ENCODE data around the gene REV3L.

Gene REV3L

DNA sequence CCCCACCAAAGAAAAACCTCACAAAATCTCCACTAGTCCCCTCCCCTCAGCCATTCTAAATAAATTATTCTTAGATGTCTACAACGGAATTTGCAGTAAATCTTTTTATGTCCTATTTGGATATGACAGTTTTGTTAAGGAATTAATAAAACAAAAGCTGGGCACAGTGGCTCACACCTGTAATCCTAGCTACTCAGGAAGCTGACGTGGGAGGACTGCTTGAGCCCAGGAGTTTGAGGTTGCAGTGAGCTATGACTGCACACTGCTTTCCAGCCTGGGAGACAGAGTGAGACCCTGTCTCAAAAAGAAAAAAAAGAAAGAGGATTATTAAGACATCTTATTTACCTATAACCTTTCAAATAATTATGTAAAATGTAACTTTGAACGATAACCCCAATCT is 230.3 kb downstream of the REV3L start:
- H3K4me3 ChIP-seq (ENCODE audit: control insufficient read depth, low read depth, low read length): no peak overlapping the region
- no peak for TF ChIP-seq CTCF (IDR thresholded peaks at IDR 0.05; ENCODE audit: control insufficient read depth, insufficient read depth, low read depth, low read length, missing control alignments)
- DNase-seq (ENCODE audit: low read depth): no peak

GRCh38 chr6:111250791-111251354 is 232.1 kb downstream of the REV3L start:
- no peak for TF ChIP-seq CTCF (IDR thresholded peaks at IDR 0.05; ENCODE audit: control insufficient read depth, insufficient read depth, low read depth, low read length, missing control alignments)
- no peak overlapping the region for H3K4me3 ChIP-seq (ENCODE audit: control insufficient read depth, low read depth, low read length)
- no peak for DNase-seq (ENCODE audit: low read depth)

All from AG09309 (cell line).